Measurements from ENCODE around the gene NMT1. TPM values are rescaled to one million over a fixed set of nuclear protein-coding genes. Genes with fewer than 3 reads are reported as not detected.

The NMT1 gene
- total and polyA plus RNA-seq, 4 donors, result 37.7 to 120 (median 48.9) TPM

DNA sequence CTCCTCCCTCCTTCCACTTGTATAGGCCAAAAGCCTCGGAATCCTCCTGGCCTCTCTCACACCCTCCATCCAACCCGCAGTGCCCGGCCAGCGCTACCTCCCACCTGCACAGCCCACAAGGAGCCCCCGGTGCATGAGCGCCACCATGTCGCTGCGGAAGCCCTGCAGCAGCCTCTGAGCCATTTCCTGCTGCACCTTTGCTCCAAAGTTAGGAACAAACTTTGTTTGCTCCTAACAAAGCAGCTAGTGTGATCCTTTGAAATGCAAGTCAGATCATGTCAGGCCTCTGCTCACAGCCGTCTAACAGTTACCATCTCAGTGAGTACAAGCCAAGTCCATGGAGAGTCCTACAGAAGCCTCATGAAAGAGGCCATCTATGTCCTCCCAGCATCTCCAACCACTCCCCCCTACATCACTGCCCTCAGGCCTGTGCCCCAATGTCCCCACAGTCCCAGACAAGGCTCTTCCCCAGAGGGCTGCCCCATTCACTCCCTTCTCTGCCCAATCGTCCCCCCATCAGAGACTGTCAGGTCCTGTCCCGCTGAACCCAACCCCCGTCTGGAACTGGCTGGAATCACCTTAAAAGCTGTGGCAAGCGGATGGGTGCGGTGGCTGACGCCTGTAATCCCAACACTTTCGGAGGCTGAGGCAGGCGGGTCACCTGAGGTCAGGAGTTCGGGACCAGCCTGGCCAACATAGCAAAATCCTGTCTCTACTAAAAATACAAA is 17.1 kb upstream of the NMT1 start:
- 88 to 91% methylated on average over 18 of the region's 18 CpGs for WGBS, 2 donors
- Histone ChIP-seq H3K27ac (ENCODE audit: low read depth in 1 of 2, low read length in 1 of 2) (peak overlapping the region in 1 of 2 donors; percentile 9), H3K9me3 (ENCODE audit: control insufficient read depth in 4 of 4, insufficient read depth in 3 of 4, low read length in 3 of 4) (no peaks in the 10 kb centered on the region), H3K27me3 (ENCODE audit: control insufficient read depth in 3 of 3, insufficient read depth in 3 of 3, low read length in 2 of 3) (no peaks in the 10 kb centered on the region), H3K36me3 (ENCODE audit: control insufficient read depth in 4 of 4, insufficient read depth in 4 of 4, low read length in 4 of 4) (no peaks in the 10 kb centered on the region), H3K4me3 (no peak overlapping the region), H3K9ac (ENCODE audit: insufficient read depth in 1 of 2, low read length in 2 of 2) (no peak overlapping the region), H3K4me1 (ENCODE audit: control insufficient read depth in 5 of 5, insufficient read depth in 5 of 5, low read length in 5 of 5) (peaks cover 0 to 26% (median 11%) of the 10 kb centered on the region in 5 donors)
- no peak for DNase-seq
- TF ChIP-seq, protein P1, sequence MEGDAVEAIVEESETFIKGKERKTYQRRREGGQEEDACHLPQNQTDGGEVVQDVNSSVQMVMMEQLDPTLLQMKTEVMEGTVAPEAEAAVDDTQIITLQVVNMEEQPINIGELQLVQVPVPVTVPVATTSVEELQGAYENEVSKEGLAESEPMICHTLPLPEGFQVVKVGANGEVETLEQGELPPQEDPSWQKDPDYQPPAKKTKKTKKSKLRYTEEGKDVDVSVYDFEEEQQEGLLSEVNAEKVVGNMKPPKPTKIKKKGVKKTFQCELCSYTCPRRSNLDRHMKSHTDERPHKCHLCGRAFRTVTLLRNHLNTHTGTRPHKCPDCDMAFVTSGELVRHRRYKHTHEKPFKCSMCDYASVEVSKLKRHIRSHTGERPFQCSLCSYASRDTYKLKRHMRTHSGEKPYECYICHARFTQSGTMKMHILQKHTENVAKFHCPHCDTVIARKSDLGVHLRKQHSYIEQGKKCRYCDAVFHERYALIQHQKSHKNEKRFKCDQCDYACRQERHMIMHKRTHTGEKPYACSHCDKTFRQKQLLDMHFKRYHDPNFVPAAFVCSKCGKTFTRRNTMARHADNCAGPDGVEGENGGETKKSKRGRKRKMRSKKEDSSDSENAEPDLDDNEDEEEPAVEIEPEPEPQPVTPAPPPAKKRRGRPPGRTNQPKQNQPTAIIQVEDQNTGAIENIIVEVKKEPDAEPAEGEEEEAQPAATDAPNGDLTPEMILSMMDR (IDR thresholded peaks at IDR 0.05; ENCODE audit: control extremely low read depth, extremely low read depth), result no peak
- ATAC-seq (ENCODE audit: insufficient read depth, low FRiP score), result no peak

- WGBS, 2 donors, result 89 to 92% methylated on average over 8 to 9 of the region's 9 CpGs
- no peaks in the 10 kb centered on the region for H3K9me3 ChIP-seq (ENCODE audit: control insufficient read depth in 4 of 4, insufficient read depth in 3 of 4, low read length in 3 of 4)
- no peak overlapping the region for H3K4me3 ChIP-seq
- no peaks in the 10 kb centered on the region for H3K27me3 ChIP-seq (ENCODE audit: control insufficient read depth in 3 of 3, insufficient read depth in 3 of 3, low read length in 2 of 3)
- H3K36me3 ChIP-seq (ENCODE audit: control insufficient read depth in 4 of 4, insufficient read depth in 4 of 4, low read length in 4 of 4), result no peaks in the 10 kb centered on the region
- TF ChIP-seq, protein P1 (IDR thresholded peaks at IDR 0.05; ENCODE audit: control extremely low read depth, extremely low read depth), result no peak
- peak overlapping the region in 1 of 2 donors; percentile 4 for H3K27ac ChIP-seq (ENCODE audit: low read depth in 1 of 2, low read length in 1 of 2)
- no peak for ATAC-seq (ENCODE audit: insufficient read depth, low FRiP score)
- H3K9ac ChIP-seq (ENCODE audit: insufficient read depth in 1 of 2, low read length in 2 of 2), result no peak overlapping the region
- H3K4me1 ChIP-seq (ENCODE audit: control insufficient read depth in 5 of 5, insufficient read depth in 5 of 5, low read length in 5 of 5), result peaks cover 0 to 31% (median 13%) of the 10 kb centered on the region in 5 donors
- DNase-seq, result no peak
Observed at GRCh38 chr17:45046537-45047125, 14.5 kb upstream of the NMT1 start.

DNA sequence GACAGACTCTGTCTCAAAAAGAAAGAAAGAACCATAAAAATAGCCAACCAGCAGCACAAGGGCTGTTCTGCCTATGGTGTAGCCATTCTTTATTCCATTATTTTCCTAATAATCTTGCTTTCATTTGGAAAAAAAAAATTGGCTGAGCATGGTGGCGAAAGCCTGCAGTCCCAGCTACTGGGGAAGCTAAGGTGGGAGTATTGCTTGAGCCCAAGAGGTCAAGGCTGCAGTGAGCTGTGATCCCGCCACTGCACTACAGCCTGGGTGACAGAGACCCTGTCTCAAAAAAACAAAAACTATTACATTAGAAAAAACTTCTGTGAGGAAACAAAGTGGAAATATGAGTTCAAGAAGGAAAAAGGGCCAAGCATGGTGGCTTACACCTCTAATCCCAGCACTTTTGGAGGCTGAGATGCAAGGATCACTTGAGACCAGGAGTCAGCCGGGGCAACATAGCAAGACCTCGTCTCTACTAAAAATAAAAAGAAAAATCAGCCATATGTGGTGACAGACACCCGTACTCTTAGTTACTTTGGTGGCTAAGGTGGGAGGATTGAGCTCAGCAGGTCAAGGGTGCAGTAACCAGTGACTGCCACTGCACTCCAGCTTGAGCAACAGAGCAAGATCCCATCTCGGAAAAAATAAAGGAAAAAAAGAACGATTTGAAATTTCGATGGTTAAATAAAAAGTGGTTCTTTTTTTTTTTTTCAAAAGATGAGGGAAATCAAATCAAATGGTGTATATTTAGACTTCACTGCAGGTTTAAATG is 12.1 kb upstream of the NMT1 start:
- 92 to 94% methylated on average over 8 of the region's 8 CpGs for WGBS, 2 donors
- no peaks in the 10 kb centered on the region for H3K9me3 ChIP-seq (ENCODE audit: control insufficient read depth in 4 of 4, insufficient read depth in 3 of 4, low read length in 3 of 4)
- H3K4me1 ChIP-seq (ENCODE audit: control insufficient read depth in 5 of 5, insufficient read depth in 5 of 5, low read length in 5 of 5), result peaks cover 0 to 14% (median 7%) of the 10 kb centered on the region in 5 donors
- no peaks in the 10 kb centered on the region for H3K27me3 ChIP-seq (ENCODE audit: control insufficient read depth in 3 of 3, insufficient read depth in 3 of 3, low read length in 2 of 3)
- H3K36me3 ChIP-seq (ENCODE audit: control insufficient read depth in 4 of 4, insufficient read depth in 4 of 4, low read length in 4 of 4), result no peaks in the 10 kb centered on the region
- no peak overlapping the region for H3K4me3 ChIP-seq
- no peak overlapping the region for H3K27ac ChIP-seq (ENCODE audit: low read depth in 1 of 2, low read length in 1 of 2)
- DNase-seq (no peak), ATAC-seq (ENCODE audit: insufficient read depth, low FRiP score) (no peak)
- TF ChIP-seq, protein P1 (IDR thresholded peaks at IDR 0.05; ENCODE audit: control extremely low read depth, extremely low read depth), result no peak
- no peak overlapping the region for H3K9ac ChIP-seq (ENCODE audit: insufficient read depth in 1 of 2, low read length in 2 of 2)

Data from lung (tissue), 12 donors.